HG03565 (cell line): ENCODE data around the gene PDCD2L.
"Not testable (repeated sequence)": the region's sequence is repeated elsewhere in the genome, so short reads cannot be mapped to it uniquely, and the experiment has no call there.

Source experiments
- ATAC-seq: cut with Tn5 transposase; IDR thresholded peaks from one replicate; pipeline ENCODE4 v1.9.1; 2021; ENCODE audit warnings: mild to moderate bottlenecking, moderate library complexity; ENCODE audit not compliant: unreplicated experiment

PDCD2L gene

GRCh38 chr19:34409189-34410164 is 5.3 kb downstream of the PDCD2L start:
- ATAC-seq, result no peak

GRCh38 chr19:34411216-34411615 is 7.0 kb downstream of the PDCD2L start:
- no peak for ATAC-seq

- no peak for ATAC-seq
Measured at GRCh38 chr19:34416021-34416545, 11.9 kb downstream of the PDCD2L start.

- ATAC-seq, result no peak
Measured at GRCh38 chr19:34418300-34418699, 14.1 kb downstream of the PDCD2L start.

GRCh38 chr19:34426096-34426661 is 22.0 kb downstream of the PDCD2L start:
- no peak for ATAC-seq

- peak; percentile 15 for ATAC-seq
Measured at GRCh38 chr19:34428549-34429285, 24.5 kb downstream of the PDCD2L start.

GRCh38 chr19:34429553-34429952 is 25.4 kb downstream of the PDCD2L start:
- ATAC-seq, result no peak

- ATAC-seq, result no peak
Measured at GRCh38 chr19:34430738-34431625, 26.8 kb downstream of the PDCD2L start.

GRCh38 chr19:34431681-34432402 is 27.6 kb downstream of the PDCD2L start:
- no peak for ATAC-seq

- no peak for ATAC-seq
Measured at GRCh38 chr19:34432797-34433196, 28.6 kb downstream of the PDCD2L start.

GRCh38 chr19:34436716-34437115 is 32.5 kb downstream of the PDCD2L start:
- no peak for ATAC-seq

- ATAC-seq, result no peak
Measured at GRCh38 chr19:34448191-34448590, 44.0 kb downstream of the PDCD2L start.

GRCh38 chr19:34452723-34453122 is 48.5 kb downstream of the PDCD2L start:
- no peak for ATAC-seq

GRCh38 chr19:34454091-34454490 is 49.9 kb downstream of the PDCD2L start:
- no peak for ATAC-seq

GRCh38 chr19:34454685-34455084 is 50.5 kb downstream of the PDCD2L start:
- ATAC-seq, result no peak

GRCh38 chr19:34455783-34456480 is 51.7 kb downstream of the PDCD2L start:
- ATAC-seq, result not testable (repeated sequence)

GRCh38 chr19:34457446-34457845 is 53.2 kb downstream of the PDCD2L start:
- ATAC-seq, result no peak

GRCh38 chr19:34458677-34459076 is 54.5 kb downstream of the PDCD2L start:
- ATAC-seq, result no peak

- ATAC-seq, result no peak
Measured at GRCh38 chr19:34459614-34460013, 55.4 kb downstream of the PDCD2L start.
